Measurements from ENCODE around the gene CHST13.

- TF ChIP-seq CTCF (IDR thresholded peaks at IDR 0.05) = no peak
- no peak for TF ChIP-seq POLR2AphosphoS5 (IDR thresholded peaks at IDR 0.05)
- TF ChIP-seq EP300 (IDR thresholded peaks at IDR 0.05) = no peak
Observed at GRCh38 chr3:126498461-126498860, 25.5 kb upstream of the CHST13 start.

All from sigmoid colon (tissue), 4 donors.